Choroid plexus epithelial cell (primary cell): Measurements from ENCODE around the gene C1QTNF3.
A peak's percentile ranks its signal among the peaks of the same experiment; 100 is the strongest.

ENCODE experiments used
- DNase-seq: peaks from one replicate; pipeline ENCODE4 v3.0.0-alpha.2; 2010; ENCODE audit warnings: low read depth
- H3K4me3 ChIP-seq: 2 replicates; pipeline ENCODE4 v1.5.1; 2011; ENCODE audit warnings: low read depth, mild to moderate bottlenecking, control low read depth, low read length, moderate library complexity
- CTCF ChIP-seq: conservative IDR thresholded peaks from 2 replicates; pipeline ENCODE4 v1.5.1; 2011; ENCODE audit warnings: low read depth, mild to moderate bottlenecking, control low read depth, inconsistent platforms, low read length, moderate library complexity

The C1QTNF3 gene

DNA sequence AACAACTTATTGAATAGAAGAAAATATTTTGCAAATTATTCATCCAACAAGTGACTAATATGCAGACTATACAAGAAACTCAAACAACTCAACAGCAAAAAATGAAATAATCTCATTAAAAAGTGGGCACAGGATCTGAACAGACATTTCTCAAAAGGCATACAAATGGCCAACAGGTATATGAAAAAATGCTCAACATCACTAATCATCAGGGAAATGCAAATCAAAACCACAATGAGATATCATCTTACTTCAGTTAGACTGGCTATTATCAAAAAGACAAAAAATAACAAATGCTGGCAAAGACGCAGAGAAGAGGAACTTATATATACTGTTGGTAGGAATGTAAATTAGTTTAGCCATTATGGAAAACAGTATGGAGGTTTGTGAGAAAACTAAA lies 33.4 kb downstream of the C1QTNF3 start:
- DNase-seq, result no peak
- no peak overlapping the region for H3K4me3 ChIP-seq
- no peak for TF ChIP-seq CTCF

DNA sequence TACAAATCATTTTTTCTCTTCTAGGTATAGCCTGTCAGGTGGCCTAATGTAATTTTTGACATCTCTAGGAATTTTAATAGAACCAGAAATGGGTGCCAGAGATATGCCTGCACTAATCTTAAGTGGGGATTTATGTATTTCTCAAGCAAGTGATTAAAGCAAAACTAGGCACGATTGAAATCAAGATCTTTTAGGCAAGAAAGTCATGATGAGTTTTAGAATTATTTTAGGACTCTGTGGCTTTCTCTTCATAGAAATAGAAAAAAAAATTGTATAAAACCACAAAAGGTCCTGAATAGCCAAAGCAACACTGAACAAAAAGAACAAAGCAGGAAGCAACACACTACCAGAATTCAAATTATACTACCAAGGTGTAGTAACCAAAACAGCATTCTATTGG lies 34.2 kb downstream of the C1QTNF3 start:
- DNase-seq, result peak; percentile 9
- no peak for TF ChIP-seq CTCF
- peak overlapping the region; percentile 85 for H3K4me3 ChIP-seq

DNA sequence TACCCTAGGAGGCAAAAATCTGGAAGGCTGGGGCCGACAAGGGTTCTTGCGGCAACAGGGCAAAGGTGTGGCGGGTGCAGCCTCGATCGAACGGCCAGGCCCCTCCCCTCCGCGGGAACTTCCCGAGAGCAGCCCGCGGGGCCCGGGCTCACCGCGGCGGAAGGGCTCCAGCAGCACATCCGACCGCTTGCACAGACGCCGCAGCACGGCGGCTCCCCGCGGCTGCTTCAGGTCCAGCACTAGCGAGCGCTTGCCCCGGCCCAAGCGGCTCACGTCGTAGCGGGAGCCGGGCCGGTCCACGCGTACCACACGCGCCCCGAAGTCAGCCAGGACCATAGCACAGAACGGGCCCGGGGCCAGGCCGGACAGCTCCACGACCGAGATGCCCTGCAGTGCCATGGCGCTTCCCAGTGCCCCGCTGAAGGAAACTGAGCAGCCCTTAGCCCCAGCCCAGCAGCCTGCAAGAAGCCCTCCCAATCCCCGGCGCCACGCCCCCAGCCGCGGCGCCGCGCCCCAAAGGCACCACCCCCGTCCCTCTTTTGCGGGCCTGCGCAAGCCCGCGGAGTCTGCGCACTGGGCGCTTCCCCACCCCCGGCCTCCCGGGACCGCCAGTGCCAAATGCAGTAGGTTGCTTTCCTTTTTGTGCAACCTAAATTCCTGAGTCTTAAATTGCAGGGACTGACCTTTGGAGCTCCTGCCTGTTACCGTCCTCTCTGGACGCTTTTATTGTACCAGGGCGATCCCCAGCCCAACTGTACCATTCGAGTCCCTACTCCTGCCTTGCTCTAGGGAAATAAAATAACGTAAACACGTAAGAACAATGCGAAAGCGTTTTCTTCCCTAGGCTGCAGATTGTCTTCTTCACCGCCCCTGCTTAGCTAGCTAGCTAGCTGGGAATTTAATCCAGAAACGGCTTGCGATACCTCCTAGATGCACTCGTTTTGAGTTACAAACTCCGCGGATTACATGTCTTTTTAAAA lies 35.1 kb downstream of the C1QTNF3 start, which contains the start of gene AMACR:
Gene AMACR, minus strand, starts transcription at position 430 of the 980 bp plus-strand sequence. Its CDS starts 31 bp downstream, at position 399.
- TF ChIP-seq CTCF, result no peak
- H3K4me3 ChIP-seq, result peak within 1 kb of the TSS; percentile 85
- peak; percentile 94 for DNase-seq

- no peak for TF ChIP-seq CTCF
- H3K4me3 ChIP-seq, result peak overlapping the region; percentile 85
- DNase-seq, result peak; percentile 24
Observed at GRCh38 chr5:34007201-34007620, 35.8 kb downstream of the C1QTNF3 start.

DNA sequence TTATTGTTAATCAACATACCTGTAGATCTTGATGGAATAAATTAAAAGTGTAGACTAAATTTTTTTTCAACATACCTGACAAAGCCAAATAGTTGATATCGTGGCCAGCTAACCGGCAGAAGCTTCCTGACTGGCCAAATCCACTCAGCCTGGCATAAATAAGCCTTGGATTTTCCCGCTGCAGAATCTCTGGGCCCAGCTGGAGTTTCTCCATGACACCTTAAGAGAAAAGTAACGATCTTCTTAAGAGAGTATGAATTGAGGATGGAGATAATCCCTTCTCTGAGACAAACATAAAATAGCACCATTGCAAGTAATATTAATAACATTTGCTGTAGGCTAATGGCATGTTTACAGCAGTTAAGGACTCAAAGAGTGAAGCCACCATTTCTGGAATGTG lies 37.3 kb downstream of the C1QTNF3 start:
- DNase-seq, result no peak
- no peak for TF ChIP-seq CTCF
- H3K4me3 ChIP-seq, result no peak overlapping the region

DNA sequence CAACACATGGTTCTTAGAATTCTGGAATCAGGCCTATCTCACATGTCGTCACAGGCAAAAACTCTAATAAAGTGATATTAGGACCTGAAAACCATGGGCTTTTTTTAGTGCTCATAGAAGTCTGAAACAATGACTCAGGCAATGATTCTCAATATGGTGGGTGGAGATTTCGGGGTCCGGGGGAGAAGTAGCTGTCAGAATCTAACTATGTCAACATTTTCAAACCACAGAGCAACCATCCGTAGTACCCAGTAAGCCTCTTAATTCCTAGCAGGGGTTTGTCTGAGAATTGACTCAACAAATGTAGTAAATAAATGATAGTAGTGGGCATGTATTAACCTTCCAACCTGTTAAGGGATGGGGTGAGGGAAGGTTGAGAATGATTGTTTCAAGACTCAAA lies 37.8 kb downstream of the C1QTNF3 start:
- TF ChIP-seq CTCF, result no peak

More for the DNA sequence above, 37.8 kb downstream of the C1QTNF3 start:
- no peak overlapping the region for H3K4me3 ChIP-seq
- no peak for DNase-seq
